Osteocyte (in vitro differentiated cells): ENCODE data around the gene CAMK2D. TPM values are rescaled to one million over a fixed set of nuclear protein-coding genes. Genes with fewer than 3 reads are reported as not detected.

Source experiments
- DNase-seq: peaks from one replicate; pipeline ENCODE4 v3.0.0; 2021; ENCODE audit warnings: mixed read lengths; ENCODE audit not compliant: unreplicated experiment; ENCODE audit errors: extremely low spot score
- H3K27ac Mint-ChIP-seq: one replicate; pipeline ENCODE4 v1.8.0; 2021; ENCODE audit warnings: mild to moderate bottlenecking, mixed read lengths; ENCODE audit not compliant: unreplicated experiment
- H3K27me3 Mint-ChIP-seq: one replicate; pipeline ENCODE4 v1.8.0; 2021; ENCODE audit warnings: mixed read lengths; ENCODE audit not compliant: unreplicated experiment
- H3K36me3 Mint-ChIP-seq: one replicate; pipeline ENCODE4 v1.8.0; 2021; ENCODE audit warnings: mixed read lengths; ENCODE audit not compliant: unreplicated experiment
- H3K4me1 Mint-ChIP-seq: one replicate; pipeline ENCODE4 v1.8.0; 2021; ENCODE audit warnings: mixed read lengths; ENCODE audit not compliant: unreplicated experiment
- H3K4me3 Mint-ChIP-seq: one replicate; pipeline ENCODE4 v1.8.0; 2021; ENCODE audit warnings: mild to moderate bottlenecking, moderate library complexity, mixed read lengths; ENCODE audit not compliant: unreplicated experiment
- H3K9me3 Mint-ChIP-seq: one replicate; pipeline ENCODE4 v1.8.0; 2021; ENCODE audit warnings: mixed read lengths; ENCODE audit not compliant: unreplicated experiment
- CTCF ChIP-seq: fragments of 200-600 bp; sonication (generic); IDR thresholded peaks from 2 replicates; pipeline ENCODE4 v1.5.0; 2021; ENCODE audit warnings: antibody characterized with exemption, mild to moderate bottlenecking, moderate library complexity
- total RNA-seq: library from RNA; stranded (reverse); gene quantifications from 2 replicates; pipeline ENCODE4 v1.2.1, GENCODE V29; 2021

Gene CAMK2D
- total RNA-seq, 1 donor from 2014 or later, result 84.3 TPM

GRCh38 chr4:113471146-113471860 lies 290.2 kb downstream of the CAMK2D start:
- DNase-seq, result no peak
- peaks cover 32% of the 10 kb centered on the region for H3K36me3 Mint-ChIP-seq
- H3K9me3 Mint-ChIP-seq, result no peaks in the 10 kb centered on the region
- H3K4me3 Mint-ChIP-seq, result no peak overlapping the region
- TF ChIP-seq CTCF, result no peak
- H3K4me1 Mint-ChIP-seq, result peaks cover 38% of the 10 kb centered on the region
- H3K27ac Mint-ChIP-seq, result peak overlapping the region; percentile 25
- H3K27me3 Mint-ChIP-seq, result no peaks in the 10 kb centered on the region

- Mint-ChIP-seq H3K4me1 (peaks cover 38% of the 10 kb centered on the region), H3K4me3 (no peak overlapping the region), H3K9me3 (no peaks in the 10 kb centered on the region), H3K27ac (peak overlapping the region; percentile 99), H3K36me3 (peaks cover 24% of the 10 kb centered on the region), H3K27me3 (no peaks in the 10 kb centered on the region)
- no peak for TF ChIP-seq CTCF
- no peak for DNase-seq
Measured at GRCh38 chr4:113469926-113470325, 291.6 kb downstream of the CAMK2D start.

- no peak for TF ChIP-seq CTCF
- peaks cover 34% of the 10 kb centered on the region for H3K4me1 Mint-ChIP-seq
- no peaks in the 10 kb centered on the region for H3K27me3 Mint-ChIP-seq
- H3K36me3 Mint-ChIP-seq, result peaks cover 29% of the 10 kb centered on the region
- peak overlapping the region; percentile 99 for H3K27ac Mint-ChIP-seq
- no peak for DNase-seq
- H3K9me3 Mint-ChIP-seq, result no peaks in the 10 kb centered on the region
- H3K4me3 Mint-ChIP-seq, result no peak overlapping the region
Measured at GRCh38 chr4:113469023-113469390, 292.5 kb downstream of the CAMK2D start.

- TF ChIP-seq CTCF, result no peak
- H3K4me3 Mint-ChIP-seq, result peak overlapping the region; percentile 40
- no peaks in the 10 kb centered on the region for H3K27me3 Mint-ChIP-seq
- peak; percentile 86 for DNase-seq
- H3K27ac Mint-ChIP-seq, result peak overlapping the region; percentile 99
- H3K36me3 Mint-ChIP-seq, result peaks cover 28% of the 10 kb centered on the region
- peaks cover 33% of the 10 kb centered on the region for H3K4me1 Mint-ChIP-seq
- H3K9me3 Mint-ChIP-seq, result no peaks in the 10 kb centered on the region
Measured at GRCh38 chr4:113468165-113469022, 293.1 kb downstream of the CAMK2D start.

GRCh38 chr4:113467581-113467980 lies 294.0 kb downstream of the CAMK2D start:
- Mint-ChIP-seq H3K9me3 (no peaks in the 10 kb centered on the region), H3K4me1 (peaks cover 33% of the 10 kb centered on the region), H3K27me3 (no peaks in the 10 kb centered on the region), H3K27ac (peak overlapping the region; percentile 99), H3K36me3 (peaks cover 27% of the 10 kb centered on the region), H3K4me3 (peak overlapping the region; percentile 40)
- DNase-seq, result no peak
- TF ChIP-seq CTCF, result no peak
